HuH-7.5 (cell line): Measurements from ENCODE around the gene C7orf25.

Source experiments
- DNase-seq: peaks from one replicate; pipeline ENCODE4 v3.0.0; 2011; ENCODE audit warnings: low spot score

C7orf25 gene

DNA sequence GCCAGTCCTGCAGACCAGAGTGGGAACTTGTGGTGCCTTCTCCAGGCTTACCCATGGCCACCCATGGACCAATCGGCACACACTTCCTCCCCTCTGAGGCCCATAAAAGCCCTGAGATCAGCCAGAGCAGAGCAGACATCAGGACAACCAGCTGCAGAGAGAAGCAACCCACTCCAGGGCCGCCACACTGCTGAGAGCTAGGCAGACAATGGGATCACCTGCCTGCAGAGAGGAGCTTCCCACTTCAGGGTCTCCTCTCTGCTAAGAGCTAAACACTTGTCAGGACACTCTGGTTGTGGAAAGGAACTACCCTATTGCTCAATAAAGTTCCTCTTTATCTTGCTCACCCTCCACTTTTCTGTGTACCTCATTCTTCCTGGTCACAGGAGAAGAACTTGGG, 34.0 kb downstream of the C7orf25 start:
- DNase-seq = no peak

GRCh38 chr7:42876182-42877068, 35.4 kb downstream of the C7orf25 start:
- DNase-seq = peak; percentile 37

- DNase-seq = no peak
Observed at GRCh38 chr7:42869131-42870020, 42.5 kb downstream of the C7orf25 start.

DNA sequence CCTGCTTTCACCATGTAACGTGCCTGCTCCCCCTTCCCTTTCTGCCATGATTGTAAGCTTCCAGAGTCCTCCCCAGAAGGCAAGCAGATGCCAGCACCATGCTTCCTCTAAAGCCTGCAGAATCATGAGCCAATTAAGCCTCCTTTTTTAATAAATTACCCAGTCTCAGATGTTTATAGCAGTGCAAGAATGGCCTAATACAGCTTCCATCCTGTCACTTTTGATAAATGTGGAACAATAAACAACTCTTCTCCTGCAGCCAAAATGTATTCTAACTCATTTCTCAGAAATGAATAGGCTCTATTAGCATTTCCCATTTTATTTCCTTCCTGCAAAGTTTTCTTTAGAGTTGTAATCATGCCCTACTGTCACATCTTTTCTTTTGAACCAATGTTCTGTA, 43.4 kb downstream of the C7orf25 start:
- no peak for DNase-seq
